SK-N-MC (cell line): Measurements from ENCODE around the gene FGF2.

Source experiments
- DNase-seq: peaks from one replicate; pipeline ENCODE4 v3.0.0-alpha.2; 2011; ENCODE audit warnings: low read depth, low spot score
- H3K27ac ChIP-seq: fragments of 200-600 bp; sonication (generic); 2 replicates; pipeline ENCODE4 v1.5.1; 2016; ENCODE audit warnings: mixed run types
- H3K36me3 ChIP-seq: fragments of 200-600 bp; sonication (generic); 2 replicates; pipeline ENCODE4 v1.6.1; 2017; ENCODE audit warnings: antibody characterized with exemption, low read length, mixed read lengths; ENCODE audit not compliant: insufficient read depth
- H3K4me3 ChIP-seq: fragments of 200-600 bp; sonication (generic); 2 replicates; pipeline ENCODE4 v1.5.1; 2016
- H3K9ac ChIP-seq: fragments of 200-600 bp; sonication (generic); 2 replicates; pipeline ENCODE4 v1.8.0; 2017; ENCODE audit warnings: mixed run types, mixed read lengths; ENCODE audit not compliant: insufficient read length
- H3K9me3 ChIP-seq: fragments of 200-600 bp; sonication (generic); 2 replicates; pipeline ENCODE4 v1.6.1; 2017; ENCODE audit warnings: low read depth, mild to moderate bottlenecking, antibody characterized with exemption, low read length, moderate library complexity, mixed read lengths
- EZH2 ChIP-seq: fragments of 200-600 bp; sonication (generic); IDR thresholded peaks from one replicate; pipeline ENCODE4 v1.6.1; 2017; ENCODE audit warnings: antibody characterized with exemption
- FOXP2 ChIP-seq: optimal IDR thresholded peaks from 2 replicates; pipeline ENCODE3; 2011; ENCODE audit warnings: mild to moderate bottlenecking, moderate library complexity; ENCODE audit not compliant: insufficient read depth; ENCODE audit errors: extremely low read length, control extremely low read depth
- POLR2AphosphoS5 ChIP-seq: IDR thresholded peaks from 2 replicates; pipeline ENCODE4 v1.6.1; 2012; ENCODE audit warnings: mild to moderate bottlenecking, low read depth, low read length, borderline replicate concordance

Gene FGF2

GRCh38 chr4:122873146-122873545, 46.5 kb downstream of the FGF2 start:
- no peak for DNase-seq
- Histone ChIP-seq H3K4me3 (no peak overlapping the region), H3K9ac (no peak overlapping the region), H3K9me3 (no peaks in the 10 kb centered on the region), H3K27ac (no peak overlapping the region), H3K36me3 (no peaks in the 10 kb centered on the region)
- TF ChIP-seq POLR2AphosphoS5 = no peak
- no peak for TF ChIP-seq EZH2
- TF ChIP-seq FOXP2 = no peak

GRCh38 chr4:122873821-122874593, 47.4 kb downstream of the FGF2 start:
- H3K4me3 ChIP-seq = no peak overlapping the region
- no peak for DNase-seq
- H3K9me3 ChIP-seq = no peaks in the 10 kb centered on the region
- H3K9ac ChIP-seq = no peak overlapping the region
- no peak overlapping the region for H3K27ac ChIP-seq
- TF ChIP-seq EZH2 (no peak), POLR2AphosphoS5 (no peak), FOXP2 (no peak)
- H3K36me3 ChIP-seq = no peaks in the 10 kb centered on the region

GRCh38 chr4:122875949-122876348, 49.3 kb downstream of the FGF2 start:
- Histone ChIP-seq H3K4me3 (no peak overlapping the region), H3K36me3 (no peaks in the 10 kb centered on the region), H3K27ac (no peak overlapping the region), H3K9me3 (no peaks in the 10 kb centered on the region), H3K9ac (no peak overlapping the region)
- DNase-seq = no peak
- TF ChIP-seq POLR2AphosphoS5 (no peak), FOXP2 (no peak), EZH2 (no peak)

GRCh38 chr4:122876456-122876855, 49.8 kb downstream of the FGF2 start:
- no peak overlapping the region for H3K9ac ChIP-seq
- no peak for TF ChIP-seq POLR2AphosphoS5
- no peak for TF ChIP-seq FOXP2
- TF ChIP-seq EZH2 = no peak

GRCh38 chr4:122879001-122879400, 52.4 kb downstream of the FGF2 start:
- no peaks in the 10 kb centered on the region for H3K9me3 ChIP-seq
- no peak overlapping the region for H3K27ac ChIP-seq
- no peak for DNase-seq
- TF ChIP-seq FOXP2 (no peak), POLR2AphosphoS5 (no peak), EZH2 (no peak)
- H3K36me3 ChIP-seq = no peaks in the 10 kb centered on the region
- no peak overlapping the region for H3K4me3 ChIP-seq
- no peak overlapping the region for H3K9ac ChIP-seq

More at GRCh38 chr4:122876456-122876855, 49.8 kb downstream of the FGF2 start:
- Histone ChIP-seq H3K4me3 (no peak overlapping the region), H3K9me3 (no peaks in the 10 kb centered on the region), H3K27ac (no peak overlapping the region), H3K36me3 (no peaks in the 10 kb centered on the region)
- no peak for DNase-seq

GRCh38 chr4:122882857-122883735, 56.5 kb downstream of the FGF2 start:
- H3K36me3 ChIP-seq = no peaks in the 10 kb centered on the region
- no peak for DNase-seq
- H3K9me3 ChIP-seq = no peaks in the 10 kb centered on the region
- no peak overlapping the region for H3K9ac ChIP-seq
- H3K4me3 ChIP-seq = no peak overlapping the region
- TF ChIP-seq EZH2 (no peak), POLR2AphosphoS5 (no peak), FOXP2 (no peak)
- no peak overlapping the region for H3K27ac ChIP-seq

- no peaks in the 10 kb centered on the region for H3K36me3 ChIP-seq
- no peak overlapping the region for H3K27ac ChIP-seq
- DNase-seq = no peak
Measured at GRCh38 chr4:122884499-122884898, 57.9 kb downstream of the FGF2 start.

GRCh38 chr4:122889726-122890125, 63.1 kb downstream of the FGF2 start:
- H3K36me3 ChIP-seq = no peaks in the 10 kb centered on the region
- H3K9me3 ChIP-seq = no peaks in the 10 kb centered on the region
- TF ChIP-seq FOXP2 (no peak), POLR2AphosphoS5 (no peak), EZH2 (no peak)
- H3K9ac ChIP-seq = no peak overlapping the region
- no peak overlapping the region for H3K4me3 ChIP-seq
- no peak overlapping the region for H3K27ac ChIP-seq
- DNase-seq = no peak

More at GRCh38 chr4:122884499-122884898, 57.9 kb downstream of the FGF2 start:
- no peak overlapping the region for H3K4me3 ChIP-seq
- H3K9me3 ChIP-seq = no peaks in the 10 kb centered on the region
- TF ChIP-seq FOXP2 (no peak), EZH2 (no peak), POLR2AphosphoS5 (no peak)
- no peak overlapping the region for H3K9ac ChIP-seq
